IMR-90 (cell line): ENCODE data around the gene HAGH. TPM values are rescaled to one million over a fixed set of nuclear protein-coding genes. Genes with fewer than 3 reads are reported as not detected.

Source experiments
- ATAC-seq: fragments of 200-7000 bp; cut with Tn5 transposase; 2 replicates; pipeline ENCODE4 v1.9.1; 2020; ENCODE audit warnings: low read depth, mild to moderate bottlenecking, moderate library complexity
- BruUV-seq: library from RNA; stranded (reverse); fragments of 400-500 nt; replicated peaks from 2 replicates; lab custom pipeline; 2021; lab: Mats Ljungman, UMichigan
- CTCF ChIA-PET: fragments of 300-600 bp; formaldehyde crosslinking; extraction: SDS; loops from one replicate; lab custom pipeline; 2021; ENCODE audit warnings: antibody characterized with exemption; lab: Yijun Ruan, JAX
- POLR2A ChIA-PET: fragments of 300-600 bp; sonication (Branson Sonifier 250); formaldehyde crosslinking; loops from one replicate; lab custom pipeline; 2022; ENCODE audit warnings: antibody characterized with exemption; ENCODE audit not compliant: unreplicated experiment; lab: Charles Lee
- DNase-seq: peaks from one replicate; pipeline ENCODE4 v3.0.0; 2013
- H2AFZ ChIP-seq: replicated peaks from 2 replicates; pipeline ENCODE3; 2013; ENCODE audit warnings: low read length, mild to moderate bottlenecking; ENCODE audit not compliant: poor library complexity
- H2AK5ac ChIP-seq: 2 replicates; pipeline ENCODE4 v1.6.1; 2013; ENCODE audit warnings: low read depth, low read length, inconsistent platforms
- H2AK9ac ChIP-seq: replicated peaks from 2 replicates; pipeline ENCODE3; 2013; ENCODE audit warnings: mild to moderate bottlenecking, low read depth, low read length, moderate library complexity; ENCODE audit not compliant: poor library complexity
- H2BK120ac ChIP-seq: 2 replicates; pipeline ENCODE4 v1.6.1; 2013; ENCODE audit warnings: low read depth, low read length, inconsistent platforms
- H2BK15ac ChIP-seq: 3 replicates; pipeline ENCODE4 v1.6.1; 2013; ENCODE audit warnings: low read depth, low read length, inconsistent platforms
- H2BK20ac ChIP-seq: 2 replicates; pipeline ENCODE4 v1.6.1; 2013; ENCODE audit warnings: low read depth, mild to moderate bottlenecking, inconsistent platforms, low read length, moderate library complexity
- H2BK5ac ChIP-seq: 2 replicates; pipeline ENCODE4 v1.6.1; 2013; ENCODE audit warnings: mild to moderate bottlenecking, low read depth, low read length, inconsistent platforms; ENCODE audit not compliant: poor library complexity, severe bottlenecking
- H3K14ac ChIP-seq: replicated peaks from 2 replicates; pipeline ENCODE4 v1.6.1; 2013; ENCODE audit warnings: low read depth, low read length, inconsistent platforms
- H3K18ac ChIP-seq: 2 replicates; pipeline ENCODE4 v1.6.1; 2013; ENCODE audit warnings: low read depth, low read length, control low read depth
- H3K23ac ChIP-seq: 2 replicates; pipeline ENCODE4 v1.6.1; 2013; ENCODE audit warnings: low read depth, low read length, inconsistent platforms
- H3K27ac ChIP-seq: 2 replicates; pipeline ENCODE4 v1.5.1; 2013; ENCODE audit warnings: mild to moderate bottlenecking, control low read depth, low read length; ENCODE audit not compliant: insufficient read depth
- H3K27me3 ChIP-seq: 2 replicates; pipeline ENCODE4 v1.6.1; 2013; ENCODE audit warnings: low read length; ENCODE audit not compliant: control insufficient read depth, insufficient read depth
- H3K36me3 ChIP-seq: 2 replicates; pipeline ENCODE4 v1.6.1; 2013; ENCODE audit warnings: low read length, mixed read lengths; ENCODE audit not compliant: control insufficient read depth, insufficient read depth
- H3K4ac ChIP-seq: 2 replicates; pipeline ENCODE4 v1.6.1; 2013; ENCODE audit warnings: low read depth, low read length, inconsistent platforms
- H3K4me1 ChIP-seq: 2 replicates; pipeline ENCODE4 v1.6.1; 2013; ENCODE audit warnings: low read length, mixed read lengths; ENCODE audit not compliant: control insufficient read depth, insufficient read depth
- H3K4me2 ChIP-seq: 2 replicates; pipeline ENCODE4 v1.6.1; 2013; ENCODE audit warnings: low read depth, mild to moderate bottlenecking, control low read depth, low read length, moderate library complexity
- H3K4me3 ChIP-seq: 2 replicates; pipeline ENCODE4 v1.5.1; 2013; ENCODE audit warnings: low read depth, mild to moderate bottlenecking, control low read depth, low read length, moderate library complexity; ENCODE audit not compliant: insufficient read depth
- H3K56ac ChIP-seq: 2 replicates; pipeline ENCODE4 v1.6.1; 2013; ENCODE audit warnings: low read length, inconsistent platforms; ENCODE audit not compliant: insufficient read depth; ENCODE audit errors: extremely low read depth
- H3K79me1 ChIP-seq, 2 experiments: 2 replicates each; pipeline ENCODE4 v1.6.1; 2013; ENCODE audit warnings: low read length in 2 of 2, inconsistent platforms in 1 of 2, low read depth in 1 of 2
- H3K9ac ChIP-seq: 2 replicates; pipeline ENCODE4 v1.6.1; 2013; ENCODE audit warnings: low read depth, low read length, control low read depth
- H3K9me1 ChIP-seq: 2 replicates; pipeline ENCODE4 v1.6.1; 2013; ENCODE audit warnings: low read length, inconsistent platforms; ENCODE audit not compliant: insufficient read depth
- H3K9me3 ChIP-seq: 2 replicates; pipeline ENCODE4 v1.6.1; 2013; ENCODE audit warnings: low read length; ENCODE audit not compliant: control insufficient read depth, insufficient read depth
- H4K20me1 ChIP-seq: 2 replicates; pipeline ENCODE4 v1.6.1; 2013; ENCODE audit warnings: low read length, inconsistent platforms; ENCODE audit not compliant: insufficient read depth
- H4K5ac ChIP-seq: 2 replicates; pipeline ENCODE4 v1.6.1; 2013; ENCODE audit warnings: mild to moderate bottlenecking, low read depth, low read length, control low read depth
- H4K8ac ChIP-seq, 2 experiments: 2 replicates each; pipeline ENCODE4 v1.6.1; 2013; ENCODE audit warnings: low read depth in 2 of 2, low read length in 2 of 2, control low read depth in 1 of 2, inconsistent platforms in 1 of 2
- H4K91ac ChIP-seq: 2 replicates; pipeline ENCODE4 v1.6.1; 2013; ENCODE audit warnings: low read depth, low read length, inconsistent platforms; ENCODE audit not compliant: insufficient read depth
- CEBPB ChIP-seq: IDR thresholded peaks from 2 replicates; pipeline ENCODE4 v1.6.1; 2012; ENCODE audit warnings: low read depth, low read length, improper control_type of control experiment
- RFX5 ChIP-seq: IDR thresholded peaks from 2 replicates; pipeline ENCODE4 v1.8.0; 2012; ENCODE audit warnings: low read depth, mild to moderate bottlenecking, low read length, moderate library complexity
- WGBS, 2 experiments: methylation state at CpG; one replicate each; pipeline versions ENCODE4 v1.1.5 to v1.1.7; 2013; ENCODE audit warnings: missing lambda C conversion rate in 2 of 2; ENCODE audit not compliant: insufficient read length in 1 of 2; ENCODE audit errors: extremely low coverage in 2 of 2; 5-methylcytosine and 5-hydroxymethylcytosine counted together
- dilution Hi-C: fragments of 300-500 bp; cut with HindIII; formaldehyde crosslinking; loops from one replicate; pipeline ENCODE4 v1.14.3; 2018; ENCODE audit warnings: low sequenced_read_pairs; ENCODE audit not compliant: unreplicated experiment
- in situ Hi-C: fragments of 300-500 bp; cut with MboI; formaldehyde crosslinking; loops from 3 replicates; pipeline ENCODE4 v1.14.3; 2019; ENCODE audit warnings: low sequenced_read_pairs, inconsistent platforms, mixed read lengths
- intact Hi-C: fragments of 100-400 bp; cut with micrococcal nuclease; formaldehyde crosslinking; loops from 2 replicates; pipeline ENCODE4 v1.10.0; 2022
- polyA plus RNA-seq, 3 experiments: library from polyadenylated mRNA; depleted of rRNA; stranded (reverse); fragments of >200 nt; gene quantifications; 2 replicates each; pipeline ENCODE4 v1.2.3, GENCODE V29; 2012; ENCODE audit warnings: low replicate concordance in 1 of 3
- total RNA-seq: library from RNA; depleted of rRNA; stranded (reverse); fragments of >200 nt; gene quantifications from 2 replicates; pipeline ENCODE4 v1.2.3, GENCODE V29; 2012

Gene HAGH
- total and polyA plus RNA-seq, 2 of the 4 experiments (the other 2 are of a cell fraction): 30.8 to 52.2 TPM

- H4K5ac ChIP-seq: no peak overlapping the region
- dilution Hi-C loops: no loop called here
- no peak overlapping the region for H3K4me3 ChIP-seq
- CTCF ChIA-PET: interaction anchor here (1.3 kb wide), 1 partner anchor 52 kb away, joined by 4 read pairs; no protein-coding TSS in a partner anchor
- H3K36me3 ChIP-seq: peaks cover 77% of the 10 kb centered on the region
- peaks cover 10% of the 10 kb centered on the region for H4K20me1 ChIP-seq
- POLR2A ChIA-PET: no interaction called here
- no peak overlapping the region for H2BK20ac ChIP-seq
- no peak overlapping the region for H3K14ac ChIP-seq
- H2BK5ac ChIP-seq: no peak overlapping the region
- H3K79me1 ChIP-seq: 0 out of 4 replicates have a peak, but pooled peaks cover 0 to 3% of the 10 kb centered on the region in 2 experiments
- H3K27me3 ChIP-seq: no peaks in the 10 kb centered on the region
- intact Hi-C loops: no loop called here
- H4K91ac ChIP-seq: no peak overlapping the region
- no peaks in the 10 kb centered on the region for H3K9me1 ChIP-seq
- no peak overlapping the region for H3K27ac ChIP-seq
- DNase-seq (no peak), ATAC-seq (no peak)
- BruUV-seq: no TSS peak
- no peak overlapping the region for H2BK15ac ChIP-seq
- no peaks in the 10 kb centered on the region for H3K4me1 ChIP-seq
- no peak overlapping the region for H2AFZ ChIP-seq
- H3K56ac ChIP-seq: no peak overlapping the region
- H3K18ac ChIP-seq: no peak overlapping the region
- no peak overlapping the region for H3K4me2 ChIP-seq
- H3K23ac ChIP-seq: no peak overlapping the region
- H2BK120ac ChIP-seq: no peak overlapping the region
- in situ Hi-C loops: loop anchor here (5.0 kb wide), 1 partner anchor 53 kb away; no protein-coding TSS in a partner anchor
- no peak overlapping the region for H3K9ac ChIP-seq
- H4K8ac ChIP-seq: no peak overlapping the region
- H2AK9ac ChIP-seq: no peak overlapping the region
- H2AK5ac ChIP-seq: no peak overlapping the region
- H3K4ac ChIP-seq: no peak overlapping the region
- no peak for TF ChIP-seq RFX5
- no peak for TF ChIP-seq CEBPB
- WGBS, 2 experiments: 96% methylated on average over 12 of the region's 21 CpGs; no CpG with 5 or more reads in 1 of the 2 experiments
- H3K9me3 ChIP-seq: no peaks in the 10 kb centered on the region
These were observed 61.7 kb downstream of the HAGH start for GRCh38 chr16:1764971-1765370.
